Neural progenitor cell (in vitro differentiated cells): ENCODE measurements around the gene POLN. TPM values are rescaled to one million over a fixed set of nuclear protein-coding genes. Genes with fewer than 3 reads are reported as not detected.

ENCODE experiments used
- DNase-seq: peaks from one replicate; pipeline ENCODE4 v3.0.0-alpha.2; 2016; ENCODE audit warnings: low spot score
- H2AFZ ChIP-seq: fragments of 200-600 bp; sonication (generic); replicated peaks from 2 replicates; pipeline ENCODE4 v1.6.1; 2016; ENCODE audit warnings: antibody characterized with exemption
- H3F3A ChIP-seq: fragments of 200-600 bp; sonication (generic); 2 replicates; pipeline ENCODE4 v1.6.1; 2016; ENCODE audit warnings: antibody characterized with exemption, low read depth
- H3K27ac ChIP-seq: fragments of 200-600 bp; sonication (generic); 2 replicates; pipeline ENCODE4 v1.5.1; 2016; ENCODE audit warnings: mild to moderate bottlenecking
- H3K27me3 ChIP-seq: fragments of 200-600 bp; sonication (generic); 2 replicates; pipeline ENCODE4 v1.6.1; 2016; ENCODE audit warnings: mild to moderate bottlenecking, moderate library complexity
- H3K36me3 ChIP-seq: fragments of 200-600 bp; sonication (generic); 2 replicates; pipeline ENCODE4 v1.5.1; 2016
- H3K4me1 ChIP-seq: fragments of 200-600 bp; sonication (generic); 2 replicates; pipeline ENCODE4 v1.6.1; 2016; ENCODE audit warnings: mixed run types
- H3K4me2 ChIP-seq: fragments of 200-600 bp; sonication (generic); 2 replicates; pipeline ENCODE4 v1.6.1; 2016
- H3K4me3 ChIP-seq: fragments of 200-600 bp; sonication (generic); 2 replicates; pipeline ENCODE4 v1.5.1; 2016
- H3K79me2 ChIP-seq: fragments of 200-600 bp; sonication (generic); 2 replicates; pipeline ENCODE4 v1.6.1; 2016; ENCODE audit warnings: low read depth
- H3K9ac ChIP-seq: fragments of 200-600 bp; sonication (generic); 2 replicates; pipeline ENCODE4 v1.6.1; 2016
- H3K9me3 ChIP-seq: fragments of 200-600 bp; sonication (generic); 2 replicates; pipeline ENCODE4 v1.5.1; 2016; ENCODE audit warnings: low read depth
- H4K20me1 ChIP-seq: fragments of 200-600 bp; sonication (generic); 2 replicates; pipeline ENCODE4 v1.6.1; 2016; ENCODE audit warnings: low read depth
- H3K27ac Mint-ChIP-seq: 3 replicates; pipeline ENCODE4 v1.8.0; 2021; ENCODE audit warnings: mixed read lengths
- H3K27me3 Mint-ChIP-seq: 2 replicates; pipeline ENCODE4 v1.8.0; 2022; ENCODE audit warnings: low read depth, mild to moderate bottlenecking, inconsistent platforms, moderate library complexity, mixed read lengths; ENCODE audit not compliant: insufficient read depth
- H3K36me3 Mint-ChIP-seq: 3 replicates; pipeline ENCODE4 v1.8.0; 2021; ENCODE audit warnings: mixed read lengths
- H3K4me1 Mint-ChIP-seq: 3 replicates; pipeline ENCODE4 v1.8.0; 2021; ENCODE audit warnings: mixed read lengths
- H3K4me3 Mint-ChIP-seq: 3 replicates; pipeline ENCODE4 v1.8.0; 2021; ENCODE audit warnings: mild to moderate bottlenecking, moderate library complexity, mixed read lengths
- H3K9me3 Mint-ChIP-seq: 3 replicates; pipeline ENCODE4 v1.8.0; 2020; ENCODE audit warnings: mixed read lengths
- CTCF ChIP-seq: fragments of 200-600 bp; sonication (generic); IDR thresholded peaks from 2 replicates; pipeline ENCODE4 v1.5.1; 2017; ENCODE audit warnings: antibody characterized with exemption, mild to moderate bottlenecking
- EZH2 ChIP-seq: fragments of 200-600 bp; sonication (generic); IDR thresholded peaks from 2 replicates; pipeline ENCODE4 v1.6.1; 2017; ENCODE audit warnings: antibody characterized with exemption, mild to moderate bottlenecking, moderate library complexity
- EZH2phosphoT487 ChIP-seq: fragments of 200-600 bp; sonication (generic); IDR thresholded peaks from 2 replicates; pipeline ENCODE4 v1.6.1; 2017; ENCODE audit warnings: antibody characterized with exemption
- total RNA-seq: library from RNA; depleted of rRNA; stranded (reverse); fragments of >200 nt; gene quantifications from 2 replicates; pipeline ENCODE4 v1.2.3, GENCODE V29; 2015; ENCODE audit warnings: low replicate concordance

Gene POLN
- total RNA-seq, 1 donor from 2014 or later: 1.7 TPM

GRCh38 chr4:2103127-2103842 is 138.6 kb downstream of the POLN start:
- H3K36me3 ChIP-seq: no peaks in the 10 kb centered on the region
- H3K4me1 Mint-ChIP-seq: no peaks in the 10 kb centered on the region
- peaks cover 12% of the 10 kb centered on the region for H3K27me3 ChIP-seq
- no peaks in the 10 kb centered on the region for H4K20me1 ChIP-seq
- H3K9me3 Mint-ChIP-seq: peaks cover 22% of the 10 kb centered on the region
- H3K79me2 ChIP-seq: no peaks in the 10 kb centered on the region
- H3F3A ChIP-seq: no peaks in the 10 kb centered on the region
- DNase-seq: no peak
- no peaks in the 10 kb centered on the region for H3K4me1 ChIP-seq
- H3K27ac ChIP-seq: no peak overlapping the region
- H3K9me3 ChIP-seq: no peaks in the 10 kb centered on the region
- H3K4me3 ChIP-seq: no peak overlapping the region
- no peak overlapping the region for H3K9ac ChIP-seq
- peaks cover 3% of the 10 kb centered on the region for H3K27me3 Mint-ChIP-seq
- no peak for TF ChIP-seq EZH2
- no peak for TF ChIP-seq CTCF
- TF ChIP-seq EZH2phosphoT487: no peak
- H3K27ac Mint-ChIP-seq: no peak overlapping the region
- H3K4me3 Mint-ChIP-seq: no peak overlapping the region
- no peak overlapping the region for H3K4me2 ChIP-seq
- H2AFZ ChIP-seq: no peak overlapping the region
- peaks cover 6% of the 10 kb centered on the region for H3K36me3 Mint-ChIP-seq

- no peak overlapping the region for H3K27ac ChIP-seq
- H3K9me3 Mint-ChIP-seq: peaks cover 22% of the 10 kb centered on the region
- no peak overlapping the region for H3K4me2 ChIP-seq
- no peaks in the 10 kb centered on the region for H3K36me3 ChIP-seq
- TF ChIP-seq EZH2 (no peak), CTCF (no peak)
- H3K79me2 ChIP-seq: no peaks in the 10 kb centered on the region
- no peak overlapping the region for H3K4me3 Mint-ChIP-seq
- H3K9me3 ChIP-seq: no peaks in the 10 kb centered on the region
- no peak for DNase-seq
- no peaks in the 10 kb centered on the region for H3K4me1 Mint-ChIP-seq
- no peak overlapping the region for H3K27ac Mint-ChIP-seq
- no peaks in the 10 kb centered on the region for H3F3A ChIP-seq
- peaks cover 3% of the 10 kb centered on the region for H3K27me3 Mint-ChIP-seq
- no peak overlapping the region for H3K4me3 ChIP-seq
- no peak overlapping the region for H3K9ac ChIP-seq
- no peak overlapping the region for H2AFZ ChIP-seq
- H3K27me3 ChIP-seq: peaks cover 12% of the 10 kb centered on the region
- H3K36me3 Mint-ChIP-seq: peaks cover 6% of the 10 kb centered on the region
- no peaks in the 10 kb centered on the region for H3K4me1 ChIP-seq
- H4K20me1 ChIP-seq: no peaks in the 10 kb centered on the region
Observed at GRCh38 chr4:2102045-2102883, 139.7 kb downstream of the POLN start.

DNA sequence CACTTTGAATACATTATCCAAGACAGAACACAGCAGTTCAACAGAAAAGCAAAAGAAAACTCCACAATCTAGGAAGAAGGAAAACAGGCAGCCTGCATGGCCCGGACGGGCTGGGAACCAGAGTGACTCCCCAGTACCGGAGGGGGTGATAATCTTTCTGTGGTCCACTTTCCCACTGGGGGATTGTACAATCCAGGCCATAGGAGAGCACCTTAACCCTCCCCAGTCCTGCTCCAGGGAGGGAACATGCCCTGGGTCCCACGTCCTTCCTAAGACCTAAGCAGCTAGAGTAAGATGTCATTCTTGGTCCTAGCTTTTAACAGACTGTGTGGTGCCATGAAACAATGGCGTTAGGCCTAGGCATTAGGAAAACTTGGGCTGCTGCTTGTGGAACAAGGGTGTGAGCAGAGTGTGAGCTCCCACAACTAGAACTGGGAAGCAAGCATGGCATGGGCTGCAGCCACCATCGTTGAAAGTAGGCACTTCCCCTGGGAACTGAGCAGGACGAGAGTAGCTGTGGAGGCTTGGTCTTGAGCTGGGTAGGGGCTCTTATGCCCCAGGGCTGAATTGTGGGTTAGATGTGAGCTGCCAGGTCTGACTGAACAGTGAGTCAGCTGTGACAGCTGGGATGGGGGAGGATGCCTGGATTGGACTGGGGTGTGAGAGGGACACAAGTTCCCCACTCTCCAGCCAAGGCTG is 140.4 kb downstream of the POLN start:
- Mint-ChIP-seq H3K27me3 (peaks cover 3% of the 10 kb centered on the region), H3K9me3 (peaks cover 28% of the 10 kb centered on the region), H3K36me3 (peaks cover 11% of the 10 kb centered on the region), H3K27ac (no peak overlapping the region), H3K4me3 (no peak overlapping the region), H3K4me1 (no peaks in the 10 kb centered on the region)
- Histone ChIP-seq H3K36me3 (no peaks in the 10 kb centered on the region), H3F3A (no peaks in the 10 kb centered on the region), H3K4me3 (no peak overlapping the region), H3K9me3 (no peaks in the 10 kb centered on the region), H3K27ac (no peak overlapping the region), H3K27me3 (peaks cover 12% of the 10 kb centered on the region), H3K4me2 (no peak overlapping the region), H3K79me2 (no peaks in the 10 kb centered on the region), H4K20me1 (no peaks in the 10 kb centered on the region), H2AFZ (no peak overlapping the region), H3K9ac (no peak overlapping the region), H3K4me1 (no peaks in the 10 kb centered on the region)
- TF ChIP-seq CTCF: no peak
- DNase-seq: no peak
